Gastrocnemius medialis (tissue), 4 donors: ENCODE measurements around the gene GDF10.

Source experiments
- CTCF ChIP-seq, 5 experiments: fragments of 450-650 bp in 3 of 5; fragments of 200-600 bp in 2 of 5; sonication (generic) in 2 of 5; IDR thresholded peaks in 4 of 5; conservative IDR thresholded peaks in 1 of 5; 1 replicate in 4 of 5; 2 replicates in 1 of 5; pipeline ENCODE4 v1.5.1; 2016 to 2019; ENCODE audit warnings: antibody characterized with exemption in 5 of 5, mild to moderate bottlenecking in 3 of 5, moderate library complexity in 3 of 5
- POLR2A ChIP-seq, 2 donors: fragments of 450-650 bp; IDR thresholded peaks; one replicate each; pipeline ENCODE4 v1.6.1; 2017; ENCODE audit warnings: antibody characterized with exemption in 2 of 2, mild to moderate bottlenecking in 2 of 2, moderate library complexity in 2 of 2

- TF ChIP-seq CTCF (IDR thresholded peaks at IDR 0.05 in 4 of 5, conservative IDR thresholded peaks at IDR 0.05 in 1 of 5) (no peak), POLR2A (IDR thresholded peaks at IDR 0.05) (no peak)
These were observed 44.1 kb upstream of the GDF10 start for GRCh38 chr10:47255866-47256265.
